HG02798 (cell line): ENCODE data around the gene SEC31B.

Source experiments
- ATAC-seq: cut with Tn5 transposase; IDR thresholded peaks from one replicate; pipeline ENCODE4 v1.9.1; 2021; ENCODE audit warnings: mild to moderate bottlenecking; ENCODE audit not compliant: unreplicated experiment, poor library complexity

SEC31B gene

GRCh38 chr10:100528921-100529474 is 9.3 kb upstream of the SEC31B start:
- no peak for ATAC-seq

GRCh38 chr10:100528123-100528886 is 8.6 kb upstream of the SEC31B start:
- no peak for ATAC-seq

- no peak for ATAC-seq
Observed at GRCh38 chr10:100524638-100525037, 5.0 kb upstream of the SEC31B start.

- ATAC-seq = no peak
Observed at GRCh38 chr10:100524206-100524605, 4.5 kb upstream of the SEC31B start.

- ATAC-seq = no peak
Observed at GRCh38 chr10:100522945-100523344, 3.3 kb upstream of the SEC31B start.

GRCh38 chr10:100522107-100522801 is 2.6 kb upstream of the SEC31B start:
- ATAC-seq = no peak

GRCh38 chr10:100520811-100521210 is 1.1 kb upstream of the SEC31B start:
- ATAC-seq = no peak

- ATAC-seq = no peak
Observed at GRCh38 chr10:100518761-100519241, 860 bp downstream of the SEC31B start.

- no peak for ATAC-seq
Observed at GRCh38 chr10:100516847-100517246, 2.8 kb downstream of the SEC31B start.

GRCh38 chr10:100515612-100516011 is 4.0 kb downstream of the SEC31B start:
- no peak for ATAC-seq

GRCh38 chr10:100510533-100511308 is 8.9 kb downstream of the SEC31B start:
- no peak for ATAC-seq

- no peak for ATAC-seq
Observed at GRCh38 chr10:100509241-100509840, 10.3 kb downstream of the SEC31B start.

GRCh38 chr10:100508691-100509150 is 10.9 kb downstream of the SEC31B start:
- no peak for ATAC-seq

GRCh38 chr10:100508266-100508665 is 11.4 kb downstream of the SEC31B start:
- ATAC-seq = no peak

- no peak for ATAC-seq
Observed at GRCh38 chr10:100507357-100507732, 12.3 kb downstream of the SEC31B start.

GRCh38 chr10:100506596-100507356 is 12.9 kb downstream of the SEC31B start:
- no peak for ATAC-seq

GRCh38 chr10:100505164-100505563 is 14.5 kb downstream of the SEC31B start:
- ATAC-seq = no peak

- ATAC-seq = no peak
Observed at GRCh38 chr10:100504096-100504495, 15.6 kb downstream of the SEC31B start.

GRCh38 chr10:100502926-100503494 is 16.7 kb downstream of the SEC31B start:
- no peak for ATAC-seq
